Psoas muscle (tissue), 8 donors: Measurements from ENCODE around the gene PEX3. TPM values are rescaled to one million over a fixed set of nuclear protein-coding genes. Genes with fewer than 3 reads are reported as not detected.
A peak's percentile ranks its signal among the peaks of the same experiment; 100 is the strongest.
"Not testable (repeated sequence)": the region's sequence is repeated elsewhere in the genome, so short reads cannot be mapped to it uniquely, and the experiment has no call there.

Source experiments
- ATAC-seq, 4 donors: fragments of 200-7000 bp; cut with Tn5 transposase; one replicate each; pipeline ENCODE4 v1.9.1; 2020; ENCODE audit warnings: moderate library complexity in 3 of 4, mild to moderate bottlenecking in 2 of 4
- DNase-seq, 2 donors: peaks; one replicate each; pipeline ENCODE4 v3.0.0-alpha.2; 2020
- H3K27ac ChIP-seq: fragments of 200-600 bp; one replicate; pipeline ENCODE4 v1.8.0; 2022
- H3K27me3 ChIP-seq, 3 donors: fragments of 200-600 bp in 1 of 3; one replicate each; pipeline versions ENCODE4 v1.6.1 to v1.8.0; 2013 to 2022; ENCODE audit warnings: low read length in 2 of 3, mild to moderate bottlenecking in 2 of 3, moderate library complexity in 1 of 3; ENCODE audit not compliant: insufficient read depth in 3 of 3
- H3K36me3 ChIP-seq, 2 donors: fragments of 200-600 bp in 1 of 2; one replicate each; pipeline versions ENCODE4 v1.6.1 to v1.8.0; 2013 to 2022; ENCODE audit warnings: low read depth in 1 of 2, mild to moderate bottlenecking in 1 of 2, moderate library complexity in 1 of 2; ENCODE audit not compliant: insufficient read depth in 1 of 2
- H3K4me1 ChIP-seq: fragments of 200-600 bp; one replicate; pipeline ENCODE4 v1.8.0; 2022
- H3K4me3 ChIP-seq: fragments of 200-600 bp; one replicate; pipeline ENCODE4 v1.8.0; 2022; ENCODE audit warnings: mild to moderate bottlenecking
- H3K9me3 ChIP-seq: fragments of 200-600 bp; one replicate; pipeline ENCODE4 v1.8.0; 2022
- WGBS, 3 donors: extraction: QIAGEN DNeasy Blood & Tissue Kit; methylation state at CpG; one replicate each; pipeline versions ENCODE4 v1.1.6 to v1.1.7; 2013; 5-methylcytosine and 5-hydroxymethylcytosine counted together
- intact Hi-C, 2 donors: fragments of 100-400 bp; cut with DNase I; formaldehyde crosslinking; loops; one replicate each; pipeline versions ENCODE4 v1.11.0 to v1.14.2; 2022
- polyA plus RNA-seq, 3 donors: library from polyadenylated mRNA; stranded (reverse); fragments of 200-250 nt; gene quantifications; one replicate each; pipeline ENCODE4 v1.2.3, GENCODE V29; 2013
- total RNA-seq, 4 donors: library from RNA; stranded (reverse); fragmentation: NEBNext Ultra II Directional in 2 of 4; extraction: Animal tissue kit (Norgen Biotek cat#: 25700) in 2 of 4; gene quantifications; one replicate each; pipeline versions ENCODE4 v1.2.1 to v1.2.4, GENCODE V29; 2021 to 2023
- TF ChIP-seq, protein P1 (sequence below): fragments of 200-600 bp; IDR thresholded peaks from one replicate; pipeline ENCODE4 v1.8.0; 2022; ENCODE audit warnings: antibody characterized with exemption
- donor health status: healthy with polysubstance abuse.
- donor health status: DM: no; HTN: no; CAD: no; lungs with moderate emphysema.
- donor health status: Bipolar disorder and iron deficiency.
- donor health status: healthy.
- donor health status: DM: yes; HTN: yes; CAD: no.
- donor health status: DM: no; HTN: no; CAD: no.
- donor health status: DM: no; HTN: no; CAD: no.
- donor health status: DM: yes; HTN: yes; CAD: no.

PEX3 gene
- total and polyA plus RNA-seq, 7 donors, result 7.1 to 17.9 (median 13.0) TPM

DNA sequence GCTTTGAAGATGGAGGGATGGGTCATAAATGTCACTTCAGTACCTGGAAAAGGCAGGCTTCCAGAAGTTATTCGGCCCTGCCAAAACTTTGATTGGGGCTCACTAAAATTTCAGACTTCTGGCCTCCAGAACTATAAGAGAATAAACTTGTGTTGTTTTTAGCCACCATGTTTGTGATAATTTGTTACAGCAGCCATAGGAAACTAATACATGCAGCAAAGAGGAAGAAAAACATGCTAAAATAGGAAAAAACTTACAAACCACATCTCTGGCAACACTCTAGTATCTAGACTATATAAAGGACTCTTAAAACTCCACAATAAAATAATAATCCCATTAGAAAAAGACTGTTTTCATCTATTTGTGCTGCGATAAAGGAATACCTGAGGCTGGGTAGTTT, 9.6 kb upstream of the PEX3 start:
- H3K4me1 ChIP-seq, result no peaks in the 10 kb centered on the region
- WGBS, 3 donors, result 98 to 99% (median 99%) methylated on average over 2 of the region's 2 CpGs
- TF ChIP-seq, protein P1, sequence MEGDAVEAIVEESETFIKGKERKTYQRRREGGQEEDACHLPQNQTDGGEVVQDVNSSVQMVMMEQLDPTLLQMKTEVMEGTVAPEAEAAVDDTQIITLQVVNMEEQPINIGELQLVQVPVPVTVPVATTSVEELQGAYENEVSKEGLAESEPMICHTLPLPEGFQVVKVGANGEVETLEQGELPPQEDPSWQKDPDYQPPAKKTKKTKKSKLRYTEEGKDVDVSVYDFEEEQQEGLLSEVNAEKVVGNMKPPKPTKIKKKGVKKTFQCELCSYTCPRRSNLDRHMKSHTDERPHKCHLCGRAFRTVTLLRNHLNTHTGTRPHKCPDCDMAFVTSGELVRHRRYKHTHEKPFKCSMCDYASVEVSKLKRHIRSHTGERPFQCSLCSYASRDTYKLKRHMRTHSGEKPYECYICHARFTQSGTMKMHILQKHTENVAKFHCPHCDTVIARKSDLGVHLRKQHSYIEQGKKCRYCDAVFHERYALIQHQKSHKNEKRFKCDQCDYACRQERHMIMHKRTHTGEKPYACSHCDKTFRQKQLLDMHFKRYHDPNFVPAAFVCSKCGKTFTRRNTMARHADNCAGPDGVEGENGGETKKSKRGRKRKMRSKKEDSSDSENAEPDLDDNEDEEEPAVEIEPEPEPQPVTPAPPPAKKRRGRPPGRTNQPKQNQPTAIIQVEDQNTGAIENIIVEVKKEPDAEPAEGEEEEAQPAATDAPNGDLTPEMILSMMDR, result no peak
- H3K27me3 ChIP-seq, result no peaks in the 10 kb centered on the region
- intact Hi-C loops, result no loop called here
- DNase-seq, result no peak
- H3K36me3 ChIP-seq, result peaks cover 0 to 44% of the 10 kb centered on the region in 2 donors
- H3K27ac ChIP-seq, result no peak overlapping the region
- H3K9me3 ChIP-seq, result no peaks in the 10 kb centered on the region
- H3K4me3 ChIP-seq, result no peak overlapping the region
- no peak for ATAC-seq

DNA sequence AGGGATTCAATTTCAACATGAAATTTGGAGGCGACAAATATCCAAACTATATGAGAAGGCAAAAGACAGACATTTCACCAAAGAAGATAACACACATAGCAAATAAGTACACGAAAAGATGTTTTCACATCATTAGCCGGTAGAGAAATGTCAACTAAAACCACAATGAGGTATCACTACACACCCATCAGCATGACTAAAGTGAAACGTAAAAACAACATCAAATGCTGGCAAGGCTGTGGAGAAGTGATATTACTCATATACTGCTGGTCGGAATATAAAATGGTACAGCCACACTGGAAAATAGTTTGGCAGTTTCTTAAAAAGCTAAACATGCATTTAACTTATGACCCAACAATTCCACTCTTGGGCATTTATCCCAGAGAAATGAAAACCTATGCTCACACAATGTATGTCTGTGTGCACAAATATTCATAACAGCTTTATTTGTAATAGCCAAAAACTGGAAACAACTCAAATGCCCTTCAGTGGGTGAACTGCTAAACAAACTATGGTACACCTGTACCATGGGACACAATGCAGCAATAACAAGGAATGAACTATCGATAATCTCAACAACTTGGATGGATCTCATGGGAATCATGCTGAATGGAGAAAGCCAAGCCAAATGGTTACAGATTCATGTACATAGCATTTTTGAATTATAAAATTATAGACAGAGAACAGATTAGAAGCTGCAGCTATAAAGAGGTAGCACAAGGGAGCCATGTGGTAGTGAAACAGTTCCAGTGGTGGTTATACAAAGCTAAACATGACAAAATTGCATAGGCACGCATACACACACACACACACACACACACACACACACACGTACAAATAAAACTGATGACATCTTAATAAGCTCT, 8.7 kb upstream of the PEX3 start:
- 89 to 94% (median 90%) methylated on average over 8 of the region's 8 CpGs for WGBS, 3 donors
- no peaks in the 10 kb centered on the region for H3K27me3 ChIP-seq
- intact Hi-C loops, result no loop called here
- no peaks in the 10 kb centered on the region for H3K4me1 ChIP-seq
- H3K9me3 ChIP-seq, result no peaks in the 10 kb centered on the region
- TF ChIP-seq, protein P1, result no peak
- ATAC-seq, result no peak
- DNase-seq, result no peak
- no peak overlapping the region for H3K4me3 ChIP-seq
- peaks cover 0 to 35% of the 10 kb centered on the region in 2 donors for H3K36me3 ChIP-seq
- H3K27ac ChIP-seq, result no peak overlapping the region

DNA sequence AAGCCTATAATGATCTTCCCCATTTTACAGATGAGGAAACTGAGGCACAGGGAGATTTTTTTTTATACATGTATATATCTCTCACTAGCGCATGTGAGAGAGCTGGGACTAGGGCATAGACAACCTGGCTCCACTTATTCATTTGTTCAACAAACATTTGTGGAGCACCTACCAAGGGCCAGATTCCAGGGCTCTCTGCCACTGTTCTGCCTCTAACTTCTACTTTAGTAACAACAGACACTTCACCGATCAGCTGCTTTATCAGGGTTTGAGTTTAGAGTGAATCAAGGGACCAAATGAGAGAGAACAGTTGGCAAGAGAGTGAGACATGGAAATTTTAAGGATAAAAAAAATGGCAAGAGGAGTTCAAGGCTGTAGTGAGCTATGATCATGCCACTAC, 7.5 kb upstream of the PEX3 start:
- 93 to 95% (median 95%) methylated on average over 2 of the region's 2 CpGs for WGBS, 3 donors
- Histone ChIP-seq H3K9me3 (no peaks in the 10 kb centered on the region), H3K4me3 (no peak overlapping the region), H3K27me3 (no peaks in the 10 kb centered on the region), H3K27ac (no peak overlapping the region), H3K36me3 (peaks cover 0 to 25% of the 10 kb centered on the region in 2 donors), H3K4me1 (no peaks in the 10 kb centered on the region)
- ATAC-seq, result no peak
- intact Hi-C loops, result no loop called here
- no peak for DNase-seq
- TF ChIP-seq, protein P1, result no peak

DNA sequence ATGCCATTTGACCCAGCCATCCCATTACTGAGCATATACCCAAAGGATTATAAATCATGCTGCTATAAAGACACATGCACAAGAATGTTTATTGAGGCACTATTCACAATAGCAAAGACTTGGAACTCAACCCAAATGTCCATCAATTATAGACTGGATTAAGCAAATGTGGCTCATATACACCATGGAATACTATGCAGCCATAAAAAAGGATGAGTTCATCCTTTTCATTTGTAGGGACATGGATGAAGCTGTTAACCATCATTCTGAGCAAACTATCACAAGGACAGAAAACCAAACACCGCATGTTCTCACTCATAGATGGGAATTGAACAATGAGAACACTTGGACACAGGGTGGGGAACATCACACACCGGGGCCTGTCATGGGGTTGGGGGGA, 2.7 kb upstream of the PEX3 start:
- DNase-seq, H3K9me3 ChIP-seq, ATAC-seq, H3K27me3 ChIP-seq, intact Hi-C loops, H3K4me3 ChIP-seq, H3K36me3 ChIP-seq, H3K27ac ChIP-seq: not testable (repeated sequence)
- peaks cover 20% of the 10 kb centered on the region for H3K4me1 ChIP-seq
- 98 to 100% (median 100%) methylated on average over 2 of the region's 2 CpGs for WGBS, 3 donors

DNA sequence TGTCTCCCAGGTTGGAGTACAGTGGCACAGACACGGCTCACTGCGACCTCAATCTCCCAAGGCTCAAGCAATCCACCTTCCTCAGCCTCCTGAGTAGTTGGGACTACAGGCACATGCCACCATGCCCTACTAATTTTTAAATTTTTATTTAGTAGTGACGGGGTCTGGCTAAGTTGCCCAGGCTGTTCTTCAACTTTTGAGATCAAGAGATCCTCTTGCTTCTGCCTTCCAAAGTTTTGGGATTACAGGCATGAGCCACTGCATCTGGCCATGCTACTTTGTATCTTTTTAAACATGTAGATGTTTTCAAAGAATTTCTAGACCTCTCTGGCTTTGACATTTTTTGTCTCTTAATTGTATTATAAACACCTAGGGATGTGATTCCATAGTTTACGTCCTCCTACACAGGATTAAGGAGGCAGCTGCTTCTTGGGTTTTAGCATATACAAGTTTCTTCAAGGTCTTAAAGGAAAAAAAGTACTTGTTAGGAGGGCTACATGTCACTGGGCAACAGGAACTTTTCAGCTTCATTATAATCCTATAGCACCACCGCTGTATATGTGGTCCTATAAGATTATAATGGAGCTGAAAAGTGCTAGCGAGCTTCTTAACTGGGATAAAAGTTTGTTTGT, 1.4 kb upstream of the PEX3 start:
- Histone ChIP-seq H3K36me3 (peaks cover 0 to 9% of the 10 kb centered on the region in 2 donors), H3K27ac (no peak overlapping the region), H3K4me1 (peaks cover 20% of the 10 kb centered on the region), H3K9me3 (no peaks in the 10 kb centered on the region), H3K4me3 (peak overlapping the region; percentile 69), H3K27me3 (no peaks in the 10 kb centered on the region)
- ATAC-seq (no peak), DNase-seq (no peak)
- TF ChIP-seq, protein P1, result no peak
- intact Hi-C loops, result no loop called here
- WGBS, 3 donors, result 72 to 78% (median 75%) methylated on average over 6 of the region's 6 CpGs
